GM12864 (cell line): Measurements from ENCODE around the gene HYAL1.

ENCODE experiments used
- DNase-seq: peaks from one replicate; pipeline ENCODE4 v3.0.0-alpha.2; 2011; ENCODE audit warnings: low read depth
- H3K4me3 ChIP-seq: 2 replicates; pipeline ENCODE4 v1.5.1; 2011; ENCODE audit warnings: mild to moderate bottlenecking, low read depth, low read length, control low read depth
- CTCF ChIP-seq: IDR thresholded peaks from 2 replicates; pipeline ENCODE4 v1.5.1; 2011; ENCODE audit warnings: low read depth, mild to moderate bottlenecking, moderate library complexity, low read length, control low read depth, inconsistent platforms; ENCODE audit errors: missing control alignments

HYAL1 gene

DNA sequence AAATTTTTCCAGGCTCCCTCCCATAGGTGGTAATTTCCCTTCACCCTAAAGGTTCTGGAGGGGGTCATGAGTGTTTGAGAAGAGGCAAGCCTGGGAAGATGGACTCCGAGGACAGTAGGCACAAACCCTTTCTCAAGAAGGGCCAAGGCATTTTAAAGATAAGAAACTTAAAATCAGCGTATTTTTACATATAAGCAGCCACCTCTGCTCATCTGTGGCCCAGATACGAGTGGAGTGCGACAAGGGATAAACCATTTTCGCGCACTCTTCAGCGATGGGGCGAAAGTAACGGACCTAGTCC is 36.7 kb upstream of the HYAL1 start:
- peak overlapping the region; percentile 91 for H3K4me3 ChIP-seq
- TF ChIP-seq CTCF = no peak

DNA sequence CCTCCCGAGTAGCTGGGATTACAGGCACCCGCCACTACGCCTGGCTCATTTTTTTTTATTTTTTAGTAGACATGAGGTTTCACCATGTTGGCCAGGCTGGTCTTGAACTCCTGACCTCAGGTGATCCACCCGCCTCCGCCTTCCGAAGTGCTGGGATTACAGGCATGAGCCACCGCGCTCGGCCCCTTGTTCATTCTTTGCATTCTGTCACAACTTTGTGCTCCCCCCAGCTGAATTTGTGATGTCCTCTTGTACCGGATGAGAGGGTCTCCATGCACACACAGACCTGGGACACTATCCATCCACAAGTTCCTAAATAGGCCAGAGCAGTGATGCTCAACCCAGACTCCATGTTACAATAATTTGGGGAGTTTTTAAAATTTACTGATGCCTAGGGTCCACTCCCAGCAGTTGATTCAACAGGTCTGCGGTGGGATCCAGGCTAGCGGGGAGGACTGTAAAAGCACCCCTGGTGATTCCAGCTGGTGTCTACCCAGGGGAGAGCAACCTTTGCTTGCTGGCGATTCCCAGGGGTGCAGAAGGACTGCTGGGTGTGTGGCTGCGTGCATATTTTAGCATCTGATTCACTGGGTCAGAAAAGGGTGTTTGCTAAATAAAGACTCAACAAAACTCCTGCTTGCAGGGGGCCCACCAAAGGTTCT is 36.2 kb upstream of the HYAL1 start:
- DNase-seq = no peak
- peak overlapping the region; percentile 91 for H3K4me3 ChIP-seq

More for the DNA sequence above, 36.7 kb upstream of the HYAL1 start:
- no peak for DNase-seq

GRCh38 chr3:50338965-50339364 is 35.6 kb upstream of the HYAL1 start:
- no peak for DNase-seq
- peak overlapping the region; percentile 91 for H3K4me3 ChIP-seq
- peak; percentile 21 for TF ChIP-seq CTCF

More for the DNA sequence above, 36.2 kb upstream of the HYAL1 start:
- TF ChIP-seq CTCF = no peak

- H3K4me3 ChIP-seq = peak overlapping the region; percentile 91
- DNase-seq = peak; percentile 96
- TF ChIP-seq CTCF = no peak
Measured at GRCh38 chr3:50337175-50337861, 33.9 kb upstream of the HYAL1 start.

DNA sequence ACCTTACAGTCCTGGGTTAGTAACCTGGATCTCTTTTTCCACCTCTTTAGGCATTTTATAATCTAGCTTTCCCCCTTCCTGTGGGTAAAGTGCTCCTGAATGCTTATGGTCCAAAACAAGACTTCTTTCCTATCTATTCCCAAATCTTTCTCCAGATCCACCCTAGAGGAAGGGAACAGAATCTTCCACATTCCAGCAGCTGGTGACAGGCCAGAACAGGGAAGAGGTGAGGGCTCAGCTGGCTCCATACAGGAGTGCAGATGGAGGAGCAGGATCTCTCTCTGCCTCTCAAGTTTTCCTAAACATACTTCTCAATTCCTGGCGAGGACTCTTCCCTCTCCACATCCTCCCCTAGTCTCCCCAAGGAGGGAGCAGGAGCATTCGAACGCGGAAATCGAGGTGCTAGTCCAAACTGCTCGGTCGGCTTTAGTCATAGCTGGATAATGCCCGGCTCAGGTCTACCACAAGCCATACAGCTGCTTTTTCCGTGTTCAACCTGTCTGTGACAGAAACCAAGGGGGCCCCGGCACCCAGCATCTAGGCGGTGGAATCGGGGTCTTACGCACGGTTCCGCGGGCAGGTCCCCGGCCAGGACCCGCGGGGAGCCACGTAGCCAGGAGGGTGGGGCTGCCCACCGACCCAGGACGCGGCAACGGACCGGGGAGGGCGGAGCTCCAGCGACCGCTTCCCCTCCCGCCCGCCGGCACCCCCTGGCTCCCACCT is 33.2 kb upstream of the HYAL1 start:
- no peak for TF ChIP-seq CTCF
- peak overlapping the region; percentile 91 for H3K4me3 ChIP-seq
- DNase-seq = no peak

DNA sequence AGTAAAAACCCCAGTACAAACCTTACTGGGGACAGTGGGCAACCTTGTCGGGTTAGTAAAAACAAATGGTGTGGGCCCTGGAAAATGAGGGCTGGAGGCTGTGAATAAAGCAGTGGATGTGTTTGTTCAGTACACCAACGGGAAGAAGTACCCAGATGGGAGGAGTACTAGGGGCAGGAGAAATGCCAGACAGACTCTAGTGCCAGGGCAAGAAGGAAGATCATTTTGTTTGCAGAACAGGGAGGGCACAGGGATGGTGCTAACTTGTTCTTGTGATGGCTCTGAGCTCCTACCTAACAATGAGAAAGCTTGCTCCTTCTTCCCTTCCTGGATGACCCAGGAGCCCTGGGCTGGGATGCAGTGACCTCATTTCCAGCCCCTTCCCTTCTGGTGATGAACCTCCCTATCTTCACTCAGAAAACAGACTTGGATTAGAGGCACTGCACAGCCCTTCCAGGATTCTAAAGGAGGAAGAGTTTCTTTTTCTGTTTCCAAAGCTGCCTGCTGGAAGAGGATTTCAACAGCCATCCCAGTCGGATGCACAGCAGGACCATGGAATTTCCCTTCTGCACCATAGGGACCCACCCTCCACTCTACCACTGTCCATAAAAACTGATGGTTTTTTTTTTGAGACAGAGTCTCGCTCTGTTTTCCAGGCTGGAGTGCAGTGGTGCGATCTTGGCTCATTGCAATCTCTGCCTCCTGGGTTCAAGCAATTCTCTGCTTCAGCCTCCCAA is 31.1 kb upstream of the HYAL1 start:
- H3K4me3 ChIP-seq = no peak overlapping the region
- no peak for TF ChIP-seq CTCF
- no peak for DNase-seq
